ENCODE data around the gene UBXN11.

UBXN11 gene

DNA sequence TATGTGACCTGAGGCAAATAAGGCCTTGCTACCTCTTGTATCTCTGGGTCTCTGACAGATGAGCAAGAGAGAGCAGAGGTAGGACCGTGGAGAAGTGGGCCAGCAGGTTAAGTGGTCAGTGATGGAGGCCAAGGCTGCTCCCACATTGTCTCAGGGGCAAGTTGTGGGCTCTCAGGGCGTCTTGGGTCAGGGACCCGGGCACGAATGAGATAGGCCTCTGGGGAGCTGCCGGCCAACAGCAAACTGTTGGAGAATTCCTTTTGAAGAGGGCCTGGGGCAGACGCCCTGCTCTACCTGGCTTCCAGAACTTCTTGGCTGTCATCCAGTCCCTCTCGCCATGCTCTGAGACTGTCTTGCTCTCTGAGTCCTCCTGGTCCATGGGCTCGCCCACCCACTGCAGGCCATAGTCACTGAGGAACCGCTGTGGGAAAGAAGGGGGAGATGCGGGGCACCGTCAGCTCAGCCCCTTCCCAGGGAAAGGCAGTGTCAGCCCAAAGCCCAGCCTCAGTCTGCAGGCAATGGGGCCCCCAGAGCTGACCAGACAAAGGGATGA, 12.4 kb downstream of the UBXN11 start:
- TF ChIP-seq SIN3A (IDR thresholded peaks at IDR 0.05; ENCODE audit: borderline replicate concordance, insufficient read depth, low read length) (no peak), FOXP2 (optimal IDR thresholded peaks at IDR 0.05; ENCODE audit: borderline replicate concordance, extremely low read depth, extremely low read length, insufficient read depth) (no peak), POLR2AphosphoS5 (IDR thresholded peaks at IDR 0.05; ENCODE audit: low read depth, low read length) (no peak), TAF1 (IDR thresholded peaks at IDR 0.05; ENCODE audit: borderline replicate concordance, insufficient read depth, low read length) (no peak)
- TF ChIP-seq, protein P1, sequence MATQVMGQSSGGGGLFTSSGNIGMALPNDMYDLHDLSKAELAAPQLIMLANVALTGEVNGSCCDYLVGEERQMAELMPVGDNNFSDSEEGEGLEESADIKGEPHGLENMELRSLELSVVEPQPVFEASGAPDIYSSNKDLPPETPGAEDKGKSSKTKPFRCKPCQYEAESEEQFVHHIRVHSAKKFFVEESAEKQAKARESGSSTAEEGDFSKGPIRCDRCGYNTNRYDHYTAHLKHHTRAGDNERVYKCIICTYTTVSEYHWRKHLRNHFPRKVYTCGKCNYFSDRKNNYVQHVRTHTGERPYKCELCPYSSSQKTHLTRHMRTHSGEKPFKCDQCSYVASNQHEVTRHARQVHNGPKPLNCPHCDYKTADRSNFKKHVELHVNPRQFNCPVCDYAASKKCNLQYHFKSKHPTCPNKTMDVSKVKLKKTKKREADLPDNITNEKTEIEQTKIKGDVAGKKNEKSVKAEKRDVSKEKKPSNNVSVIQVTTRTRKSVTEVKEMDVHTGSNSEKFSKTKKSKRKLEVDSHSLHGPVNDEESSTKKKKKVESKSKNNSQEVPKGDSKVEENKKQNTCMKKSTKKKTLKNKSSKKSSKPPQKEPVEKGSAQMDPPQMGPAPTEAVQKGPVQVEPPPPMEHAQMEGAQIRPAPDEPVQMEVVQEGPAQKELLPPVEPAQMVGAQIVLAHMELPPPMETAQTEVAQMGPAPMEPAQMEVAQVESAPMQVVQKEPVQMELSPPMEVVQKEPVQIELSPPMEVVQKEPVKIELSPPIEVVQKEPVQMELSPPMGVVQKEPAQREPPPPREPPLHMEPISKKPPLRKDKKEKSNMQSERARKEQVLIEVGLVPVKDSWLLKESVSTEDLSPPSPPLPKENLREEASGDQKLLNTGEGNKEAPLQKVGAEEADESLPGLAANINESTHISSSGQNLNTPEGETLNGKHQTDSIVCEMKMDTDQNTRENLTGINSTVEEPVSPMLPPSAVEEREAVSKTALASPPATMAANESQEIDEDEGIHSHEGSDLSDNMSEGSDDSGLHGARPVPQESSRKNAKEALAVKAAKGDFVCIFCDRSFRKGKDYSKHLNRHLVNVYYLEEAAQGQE (IDR thresholded peaks at IDR 0.05; ENCODE audit: insufficient read depth in 1 of 2, low read depth in 2 of 2, low read length in 2 of 2) = no peak

DNA sequence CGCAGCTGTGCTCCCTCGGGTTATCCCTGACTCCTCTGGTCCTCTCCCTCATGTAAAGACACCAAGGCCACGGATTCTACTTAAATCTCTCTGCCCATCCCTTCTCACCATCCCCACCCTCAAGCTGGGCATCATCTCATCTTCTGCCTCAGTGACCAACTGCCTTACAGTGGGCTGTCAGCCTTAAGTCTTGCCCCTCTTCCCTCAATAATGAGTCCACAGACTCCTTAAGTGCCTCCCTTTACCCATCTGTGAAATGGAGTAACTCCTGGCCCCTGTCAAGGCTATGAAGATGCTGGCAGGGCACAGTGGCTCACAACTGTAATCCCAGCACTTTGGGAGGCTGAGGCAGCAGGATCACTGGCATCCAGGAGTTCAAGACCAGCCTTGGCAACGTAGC, 14.5 kb downstream of the UBXN11 start:
- TF ChIP-seq SIN3A (IDR thresholded peaks at IDR 0.05; ENCODE audit: borderline replicate concordance, insufficient read depth, low read length) = no peak
- no peak for TF ChIP-seq POLR2AphosphoS5 (IDR thresholded peaks at IDR 0.05; ENCODE audit: low read depth, low read length)
- TF ChIP-seq, protein P1 (IDR thresholded peaks at IDR 0.05; ENCODE audit: insufficient read depth in 1 of 2, low read depth in 2 of 2, low read length in 2 of 2) = no peak
- TF ChIP-seq FOXP2 (optimal IDR thresholded peaks at IDR 0.05; ENCODE audit: borderline replicate concordance, extremely low read depth, extremely low read length, insufficient read depth) = no peak

DNA sequence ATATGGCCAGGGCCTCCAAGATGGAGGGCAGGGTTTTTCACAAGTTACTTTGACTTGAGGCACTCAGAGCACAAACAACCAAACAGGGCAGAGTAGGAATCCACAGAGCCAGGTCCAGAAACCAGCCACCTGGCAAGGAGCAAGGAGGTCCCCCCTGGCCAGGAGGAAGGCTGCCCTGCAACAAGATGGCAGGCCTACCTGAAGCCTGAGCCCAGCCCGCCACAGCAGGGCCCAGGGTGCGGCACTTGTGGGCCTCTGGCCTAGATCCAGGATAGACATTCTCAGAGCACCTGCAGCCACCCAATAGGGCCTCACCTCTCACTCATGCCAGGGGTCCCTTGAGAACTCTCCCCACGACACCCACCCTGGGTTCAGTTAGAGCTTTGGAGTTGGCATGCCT, 15.0 kb downstream of the UBXN11 start:
- TF ChIP-seq FOXP2 (optimal IDR thresholded peaks at IDR 0.05; ENCODE audit: borderline replicate concordance, extremely low read depth, extremely low read length, insufficient read depth) = no peak
- no peak for TF ChIP-seq SIN3A (IDR thresholded peaks at IDR 0.05; ENCODE audit: borderline replicate concordance, insufficient read depth, low read length)
- no peak for TF ChIP-seq TAF1 (IDR thresholded peaks at IDR 0.05; ENCODE audit: borderline replicate concordance, insufficient read depth, low read length)
- TF ChIP-seq, protein P1 (IDR thresholded peaks at IDR 0.05; ENCODE audit: insufficient read depth in 1 of 2, low read depth in 2 of 2, low read length in 2 of 2) = no peak
- TF ChIP-seq POLR2AphosphoS5 (IDR thresholded peaks at IDR 0.05; ENCODE audit: low read depth, low read length) = no peak

DNA sequence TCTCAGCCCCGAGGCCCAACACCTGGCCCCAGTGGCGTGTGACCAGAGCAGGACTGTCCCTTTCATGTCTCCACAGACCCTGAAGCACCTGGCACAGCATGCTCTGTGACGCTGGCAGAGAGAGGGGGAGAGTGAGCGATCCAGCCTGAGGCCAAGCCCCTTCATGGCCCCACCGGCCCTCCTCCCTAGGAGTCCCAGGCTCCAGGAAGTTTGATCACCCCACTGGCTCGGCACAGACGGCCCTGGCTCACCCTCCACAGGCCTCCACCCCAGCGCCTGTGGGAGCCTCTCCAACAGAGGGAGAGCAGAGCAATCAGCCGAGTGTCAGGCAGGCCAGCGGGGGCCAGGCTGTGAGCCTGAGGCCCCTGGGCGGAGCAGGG, 15.6 kb downstream of the UBXN11 start:
- TF ChIP-seq TAF1 (IDR thresholded peaks at IDR 0.05; ENCODE audit: borderline replicate concordance, insufficient read depth, low read length) (no peak), POLR2AphosphoS5 (IDR thresholded peaks at IDR 0.05; ENCODE audit: low read depth, low read length) (no peak), FOXP2 (optimal IDR thresholded peaks at IDR 0.05; ENCODE audit: borderline replicate concordance, extremely low read depth, extremely low read length, insufficient read depth) (no peak), SIN3A (IDR thresholded peaks at IDR 0.05; ENCODE audit: borderline replicate concordance, insufficient read depth, low read length) (no peak)
- TF ChIP-seq, protein P1 (IDR thresholded peaks at IDR 0.05; ENCODE audit: insufficient read depth in 1 of 2, low read depth in 2 of 2, low read length in 2 of 2) = no peak

Measured in PFSK-1 (cell line).